ENCODE results near the gene HS3ST2.

GRCh38 chr16:22786691-22787090 is 27.3 kb upstream of the HS3ST2 start:
- TF ChIP-seq CTCF (IDR thresholded peaks at IDR 0.05 in 8 of 11, conservative IDR thresholded peaks at IDR 0.05 in 3 of 11) (no peak), POLR2AphosphoS5 (IDR thresholded peaks at IDR 0.05) (no peak), POLR2A (IDR thresholded peaks at IDR 0.05) (no peak)

All from spleen (tissue), 7 donors.